ENCODE measurements around the gene LRIT2.
A peak's percentile ranks its signal among the peaks of the same experiment; 100 is the strongest.
"Not testable (repeated sequence)": the region's sequence is repeated elsewhere in the genome, so short reads cannot be mapped to it uniquely, and the experiment has no call there.

The LRIT2 gene

DNA sequence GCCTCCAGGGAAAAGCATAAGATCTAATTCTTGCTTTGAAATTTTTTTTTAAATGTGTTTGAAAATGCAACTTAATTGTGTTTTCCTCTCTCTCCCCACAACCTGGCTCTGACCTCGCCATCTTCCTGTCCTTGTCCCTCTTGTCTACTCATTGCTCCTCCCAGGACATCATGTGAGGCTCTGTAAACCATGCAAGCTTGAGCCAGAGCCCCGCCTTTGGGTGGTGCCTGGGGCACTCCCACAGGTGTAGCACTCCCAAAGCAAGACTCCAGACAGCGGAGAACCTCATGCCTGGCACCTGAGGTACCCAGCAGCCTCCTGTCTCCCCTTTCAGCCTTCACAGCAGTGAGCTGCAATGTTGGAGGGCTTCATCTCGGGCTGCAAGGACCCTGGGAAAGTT is 40.8 kb downstream of the LRIT2 start:
- DNase-seq (ENCODE audit: low read depth in 2 of 2), result no peak

- no peak for DNase-seq (ENCODE audit: low read depth in 2 of 2)
These were observed 43.7 kb downstream of the LRIT2 start for GRCh38 chr10:84181631-84182030.

DNA sequence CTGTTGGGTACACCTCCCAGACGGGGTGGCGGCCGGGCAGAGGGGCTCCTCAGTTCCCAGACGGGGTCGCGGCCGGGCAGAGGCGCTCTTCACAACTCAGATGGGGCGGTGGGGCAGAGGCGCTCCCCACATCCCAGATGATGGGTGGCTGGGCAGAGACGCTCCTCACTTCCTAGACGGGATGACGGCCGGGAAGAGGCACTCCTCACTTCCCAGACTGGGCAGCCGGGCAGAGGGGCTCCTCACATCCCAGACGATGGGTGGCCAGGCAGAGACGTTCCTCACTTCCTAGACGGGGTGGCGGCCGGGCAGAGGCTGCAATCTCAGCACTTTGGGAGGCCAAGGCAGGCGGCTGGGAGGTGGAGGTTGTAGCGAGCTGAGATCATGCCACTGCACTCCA is 45.0 kb downstream of the LRIT2 start:
- not testable (repeated sequence) for DNase-seq (ENCODE audit: low read depth in 2 of 2)

DNA sequence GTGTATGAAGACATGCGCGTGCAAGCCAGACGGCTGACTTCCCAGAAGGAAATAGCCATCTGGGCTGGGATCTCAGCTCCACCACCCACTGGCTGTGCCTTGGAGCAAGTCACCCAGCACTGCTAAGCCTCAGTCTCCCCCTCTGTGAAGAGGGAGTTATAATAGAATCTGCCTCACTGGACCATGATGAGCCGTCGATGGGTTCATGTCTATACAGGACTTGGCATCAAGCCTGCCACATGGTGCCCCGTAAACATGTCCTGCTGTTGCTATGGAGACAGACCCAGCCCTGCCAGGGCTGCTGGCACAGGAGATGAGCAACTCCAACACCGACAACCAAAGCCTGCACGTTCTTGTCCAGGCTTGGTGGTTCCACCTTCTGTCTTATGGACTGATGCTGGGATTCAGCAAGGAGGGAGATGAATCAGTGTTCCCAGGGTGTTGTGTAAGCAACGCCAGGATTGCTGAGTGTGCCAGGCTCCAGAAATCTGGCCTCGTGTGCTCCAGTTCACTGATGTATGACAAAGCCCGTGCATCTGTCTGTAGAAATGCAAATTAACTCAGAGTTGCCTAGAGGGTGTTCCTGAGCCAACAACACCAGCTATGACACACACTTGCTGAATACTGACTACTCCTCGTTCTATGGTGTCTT is 46.2 kb downstream of the LRIT2 start:
- no peak for DNase-seq (ENCODE audit: low read depth in 2 of 2)

DNA sequence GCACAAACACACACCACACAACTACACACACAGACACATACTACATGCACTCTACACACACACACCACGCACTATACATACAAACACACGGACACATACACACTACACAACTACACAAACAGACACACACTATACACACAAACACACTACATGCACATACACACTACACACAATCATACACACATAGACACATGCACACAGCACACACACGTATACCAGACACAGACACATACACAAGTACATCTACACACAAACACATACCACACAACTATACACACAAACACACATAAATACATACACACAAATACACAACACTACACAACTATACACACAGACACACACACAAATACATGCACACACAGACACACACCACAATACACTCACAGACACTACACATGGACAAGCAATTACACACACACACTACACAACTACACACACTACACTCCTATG is 47.2 kb downstream of the LRIT2 start:
- no peak for DNase-seq (ENCODE audit: low read depth in 2 of 2)

DNA sequence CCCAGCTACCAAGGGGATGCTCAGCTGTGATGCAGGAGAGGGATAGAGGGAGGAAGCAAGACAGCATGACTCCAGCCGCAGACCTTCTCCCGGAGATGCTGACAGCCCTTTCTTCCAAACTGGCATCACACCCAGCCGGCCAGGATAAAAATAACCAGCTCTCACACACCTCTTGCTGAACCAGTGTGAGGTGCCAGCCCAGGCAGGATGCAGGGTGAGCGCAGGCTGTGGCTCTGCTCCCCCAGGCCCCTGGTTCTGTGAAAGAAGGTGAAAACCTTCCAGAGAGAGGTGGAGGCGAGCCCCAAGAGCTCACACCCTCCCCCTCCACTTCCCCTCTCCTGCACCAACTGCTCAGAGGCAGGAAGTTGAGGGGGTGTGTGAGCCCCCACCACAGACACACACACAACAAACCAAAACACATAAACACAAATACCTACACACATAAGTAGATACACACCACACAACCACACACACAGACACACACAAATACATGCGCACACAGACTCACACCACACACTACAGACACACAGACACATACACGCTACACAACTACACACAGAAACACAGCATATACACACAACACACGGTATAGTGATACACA is 47.7 kb downstream of the LRIT2 start:
- DNase-seq (ENCODE audit: low read depth in 2 of 2), result peak in 1 of 2 donors; percentile 7

GRCh38 chr10:84176836-84177474 is 48.4 kb downstream of the LRIT2 start:
- DNase-seq (ENCODE audit: low read depth in 2 of 2), result no peak

GRCh38 chr10:84176351-84176750 is 49.0 kb downstream of the LRIT2 start:
- DNase-seq (ENCODE audit: low read depth in 2 of 2), result no peak

DNA sequence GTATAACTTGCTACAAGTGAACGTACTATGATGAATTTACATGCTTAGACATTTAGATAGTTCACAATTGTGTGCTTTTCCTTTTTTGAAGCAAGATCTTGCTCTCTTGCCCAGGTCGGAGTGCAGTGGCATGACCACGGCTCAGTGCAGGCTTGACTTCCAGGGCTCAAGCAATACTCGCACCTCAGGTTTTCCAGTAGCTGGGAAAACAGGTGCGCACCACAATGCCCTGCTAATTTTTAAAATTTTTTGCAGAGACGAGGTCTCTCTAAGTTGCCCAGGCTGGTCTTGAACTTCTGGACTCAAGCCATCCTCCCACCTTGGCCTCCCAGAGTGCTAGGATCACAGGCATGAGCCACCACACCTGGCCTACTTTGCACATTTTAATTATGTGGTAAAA is 49.9 kb downstream of the LRIT2 start:
- DNase-seq (ENCODE audit: low read depth in 2 of 2), result no peak

GRCh38 chr10:84173501-84173929 is 51.8 kb downstream of the LRIT2 start, which contains the start of gene GPR15LG:
Gene GPR15LG, plus strand, starts transcription at chr10:84173801. Its CDS starts 51 bp downstream, at chr10:84173852.
- no peak for DNase-seq (ENCODE audit: low read depth in 2 of 2)

- no peak for DNase-seq (ENCODE audit: low read depth in 2 of 2)
These were observed 52.6 kb downstream of the LRIT2 start for GRCh38 chr10:84172467-84173356.

DNA sequence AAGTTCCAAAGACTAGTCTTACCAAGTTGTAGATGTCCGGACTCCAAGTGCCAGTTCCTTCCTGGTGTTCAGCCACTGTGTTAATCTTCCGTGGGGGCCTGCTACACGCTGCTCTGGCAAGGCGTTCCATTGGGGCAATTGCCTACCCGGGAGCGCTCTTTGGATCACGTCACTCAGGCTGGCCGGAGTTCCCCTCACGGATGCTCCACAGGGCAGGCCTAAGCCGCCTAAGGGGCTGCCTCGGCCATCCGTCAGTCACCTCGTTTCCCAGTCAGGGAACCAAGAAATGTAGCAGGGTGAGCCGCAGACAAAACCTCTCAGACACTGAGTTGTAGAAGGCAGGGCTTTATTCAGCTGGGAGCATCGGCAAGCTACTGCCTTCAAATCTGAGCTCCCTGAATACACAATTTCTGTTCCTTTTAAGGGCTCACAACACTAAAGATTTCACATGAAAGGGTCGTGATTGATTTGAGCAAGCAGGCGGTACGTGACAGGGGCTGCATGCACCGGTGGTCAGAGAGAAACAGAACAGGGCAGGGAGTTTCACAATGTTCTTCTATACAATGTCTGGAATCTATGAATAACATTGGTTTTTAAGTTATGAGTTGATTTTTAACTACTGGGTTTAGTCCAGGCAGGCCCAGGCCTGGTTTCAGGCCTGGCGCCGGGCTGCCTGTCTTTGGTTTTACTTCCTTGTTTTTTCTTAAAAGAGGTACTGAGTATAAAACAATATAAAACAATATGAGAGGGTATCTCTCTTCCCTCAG is 53.5 kb downstream of the LRIT2 start:
- not testable (repeated sequence) for DNase-seq (ENCODE audit: low read depth in 2 of 2)

DNA sequence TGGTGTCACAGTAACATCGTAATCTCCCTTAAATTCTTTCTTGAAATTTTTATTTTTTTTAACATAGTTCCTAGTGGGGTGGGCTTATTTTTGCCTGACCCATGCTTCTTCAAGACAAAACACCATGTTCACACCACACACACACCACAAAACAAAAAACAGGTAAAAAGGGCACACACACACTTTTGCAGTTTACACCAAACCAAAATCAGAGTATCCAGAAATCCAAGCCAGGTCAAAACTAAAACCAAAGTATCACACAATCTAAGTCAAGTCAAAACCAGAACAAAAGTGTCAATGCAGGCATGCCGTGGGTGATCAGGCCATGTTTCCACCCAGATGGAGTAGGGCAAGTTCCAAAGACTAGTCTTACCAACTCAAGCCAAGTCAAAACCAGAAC is 54.1 kb downstream of the LRIT2 start:
- not testable (repeated sequence) for DNase-seq (ENCODE audit: low read depth in 2 of 2)
